HG03280 (cell line): ENCODE results near the gene WFIKKN2.

Experiments used
- ATAC-seq: cut with Tn5 transposase; IDR thresholded peaks from one replicate; pipeline ENCODE4 v1.9.1; 2021; ENCODE audit warnings: mild to moderate bottlenecking, moderate library complexity; ENCODE audit not compliant: unreplicated experiment

The WFIKKN2 gene

DNA sequence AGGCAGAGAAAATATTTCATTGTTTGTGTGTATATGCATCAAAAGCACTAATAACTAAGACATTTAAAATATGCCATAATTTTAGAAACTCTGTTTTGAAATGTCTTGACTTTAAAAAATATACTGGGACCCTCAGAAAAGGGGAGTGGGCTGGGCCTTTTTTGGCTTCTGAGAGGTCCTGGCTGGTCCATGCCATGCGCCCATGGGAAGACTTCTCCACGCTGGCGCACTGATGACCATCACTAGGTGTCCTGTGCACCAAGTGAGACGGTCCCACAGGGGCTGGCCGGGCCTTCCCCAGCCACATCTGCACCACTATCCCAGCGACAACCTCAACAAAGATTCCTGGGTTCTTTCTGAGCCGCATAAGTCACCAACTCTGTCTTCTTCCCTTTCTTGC, 27.0 kb upstream of the WFIKKN2 start:
- ATAC-seq, result no peak

DNA sequence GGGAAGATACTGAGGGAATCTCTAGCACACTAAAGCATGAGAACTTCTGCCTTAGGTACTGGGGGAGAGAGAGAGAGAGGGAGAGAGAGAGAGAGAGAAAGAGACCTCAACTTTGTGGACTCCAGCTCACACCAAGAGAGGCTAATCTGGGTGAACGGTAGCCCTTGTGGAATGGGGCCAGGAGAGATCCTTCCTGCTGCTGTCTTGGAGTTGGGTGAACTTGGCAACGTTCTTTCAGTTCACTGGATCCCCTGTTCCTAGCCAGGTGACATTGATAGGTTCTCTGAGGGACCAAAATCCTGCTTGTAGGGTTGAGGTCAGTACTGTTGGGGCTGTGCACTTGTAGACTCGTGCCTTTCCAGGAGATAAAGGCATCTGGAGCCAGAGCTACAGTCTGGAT, 26.5 kb upstream of the WFIKKN2 start:
- ATAC-seq, result no peak

DNA sequence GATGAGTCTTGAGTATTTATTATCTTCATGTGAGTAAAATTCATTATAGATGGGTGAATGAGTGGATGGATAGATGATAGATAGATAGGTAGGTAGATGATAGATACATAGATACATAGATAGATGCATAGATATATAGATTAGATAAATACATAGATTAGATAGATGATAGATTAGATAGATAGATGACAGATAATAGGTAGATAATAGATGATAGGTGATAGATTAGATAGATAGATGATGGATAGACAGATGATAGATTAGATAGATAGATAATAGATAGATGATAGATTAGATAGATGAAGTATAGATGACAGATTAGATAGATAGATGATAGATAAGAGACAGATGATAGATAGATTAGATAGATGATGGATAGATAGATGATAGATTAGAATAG, 21.8 kb upstream of the WFIKKN2 start:
- no peak for ATAC-seq

DNA sequence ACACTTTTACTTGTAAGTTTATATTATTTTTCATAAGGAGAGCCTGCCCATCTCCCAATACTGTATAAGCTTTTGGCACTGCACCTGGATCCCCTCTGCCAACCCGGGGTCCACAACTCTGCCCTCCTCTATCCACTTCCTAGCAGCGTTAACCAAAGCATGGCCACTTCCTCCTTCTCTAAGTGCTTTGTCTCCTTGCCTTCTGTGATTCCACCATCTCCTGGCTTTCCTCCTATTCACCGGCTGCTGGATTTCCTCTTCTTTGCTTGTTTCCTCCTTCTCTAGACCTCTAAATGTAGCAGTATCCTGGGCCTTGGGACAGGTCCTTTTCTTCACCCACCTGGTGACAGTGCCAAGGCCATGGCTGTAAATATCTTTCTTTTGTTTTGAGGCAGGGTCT, 20.0 kb upstream of the WFIKKN2 start:
- ATAC-seq, result no peak

DNA sequence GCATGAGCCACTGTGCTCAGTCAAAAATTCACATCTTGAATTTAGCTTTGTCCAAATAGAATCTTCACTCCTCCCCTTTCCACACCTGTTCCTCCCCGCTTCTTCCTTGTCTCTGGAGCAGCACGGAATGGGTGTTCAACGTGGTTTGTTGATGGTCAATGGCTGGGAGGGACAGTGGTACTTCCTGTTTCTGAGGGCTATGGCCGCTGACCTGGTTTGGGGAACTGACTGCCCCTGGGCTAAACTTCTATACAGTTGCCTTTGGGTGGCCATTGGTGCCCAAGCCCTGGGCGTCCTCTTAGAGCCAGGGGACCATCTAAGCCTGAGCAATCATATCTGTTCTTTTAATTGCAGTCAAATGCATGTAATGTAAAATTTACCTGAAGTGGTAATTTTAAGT, 19.1 kb upstream of the WFIKKN2 start:
- no peak for ATAC-seq

DNA sequence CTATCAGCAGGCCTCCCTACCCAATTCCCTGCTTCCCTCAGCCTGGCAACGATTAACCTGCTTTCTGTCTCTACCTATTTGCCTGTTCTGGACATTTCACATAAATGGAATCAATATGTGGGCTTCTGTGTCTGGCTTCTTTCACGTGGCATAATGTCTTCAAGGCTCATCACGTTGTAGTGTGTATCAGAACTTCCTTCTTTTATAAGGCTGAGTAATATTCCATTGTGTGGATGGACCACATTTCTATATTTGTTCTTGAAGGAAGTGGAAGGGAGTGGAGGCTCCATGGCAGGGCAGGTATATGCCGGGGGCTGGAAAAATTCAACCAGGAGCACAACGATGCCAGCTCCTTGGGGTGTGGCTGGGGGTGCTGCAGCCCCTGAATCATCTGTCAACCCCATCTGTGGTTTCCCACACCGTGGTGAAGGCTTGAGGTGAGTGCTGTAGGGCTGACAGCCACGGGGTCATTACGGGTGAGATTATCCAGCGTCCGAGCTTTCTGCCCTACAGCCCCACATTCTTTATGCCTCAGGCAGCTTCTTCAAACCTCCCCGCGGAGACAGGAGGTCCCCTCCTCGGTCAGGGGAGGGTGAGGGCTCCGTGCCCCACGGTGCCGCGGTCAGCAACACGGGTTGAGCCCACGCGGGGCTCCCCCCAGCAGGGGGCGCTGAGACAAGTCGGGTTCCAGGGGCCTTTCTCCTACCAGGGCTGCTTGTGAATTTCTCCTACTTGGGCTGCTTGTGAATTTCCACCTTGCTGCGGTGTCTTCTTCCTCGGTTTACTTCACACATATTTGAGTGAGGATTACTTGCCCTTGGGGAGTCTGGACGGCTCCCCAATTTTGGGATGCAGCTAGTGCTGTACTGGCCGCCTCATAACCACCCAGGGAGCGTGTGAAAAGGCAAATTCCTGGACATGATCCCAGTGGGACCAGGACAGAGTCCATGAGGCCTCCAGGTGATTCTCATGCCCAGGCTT, 18.3 kb upstream of the WFIKKN2 start:
- ATAC-seq, result no peak

DNA sequence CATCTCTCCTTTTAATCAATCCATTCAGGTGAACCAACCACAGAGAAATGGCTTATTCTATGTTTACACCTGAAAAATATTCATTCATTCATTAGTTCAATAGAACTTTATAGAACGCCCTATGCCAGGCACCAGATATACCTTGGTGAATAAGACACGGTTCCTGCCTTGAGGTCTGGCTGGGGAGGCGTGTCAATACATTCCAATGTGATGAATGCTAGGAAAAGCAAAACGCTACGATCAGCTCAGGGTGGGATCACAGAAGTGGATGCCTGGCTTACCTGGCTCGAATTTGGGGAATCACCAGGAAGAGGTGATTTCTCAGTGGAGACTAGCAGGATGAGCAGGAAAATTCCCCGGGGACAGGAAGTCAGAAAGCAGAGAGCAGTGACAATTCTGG, 17.5 kb upstream of the WFIKKN2 start:
- ATAC-seq, result no peak

DNA sequence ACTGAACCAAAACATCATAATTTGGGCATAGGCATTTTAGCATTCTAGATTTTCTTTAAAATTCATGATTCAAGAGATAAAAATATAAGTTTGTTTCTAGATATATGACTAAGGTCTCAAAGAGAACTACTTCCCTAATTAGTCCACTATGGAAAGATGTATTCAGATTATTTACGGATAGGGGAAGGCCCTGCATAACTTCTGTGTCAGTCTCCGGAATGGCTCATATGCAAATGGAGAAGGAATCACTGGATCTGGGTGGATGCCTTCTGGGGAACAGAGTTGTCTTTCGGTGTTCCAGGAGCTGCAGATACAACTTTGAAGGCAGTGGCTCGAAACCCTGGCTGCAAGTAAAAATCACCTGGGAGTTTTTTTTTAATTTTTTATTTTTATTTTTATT, 17.1 kb upstream of the WFIKKN2 start:
- no peak for ATAC-seq

DNA sequence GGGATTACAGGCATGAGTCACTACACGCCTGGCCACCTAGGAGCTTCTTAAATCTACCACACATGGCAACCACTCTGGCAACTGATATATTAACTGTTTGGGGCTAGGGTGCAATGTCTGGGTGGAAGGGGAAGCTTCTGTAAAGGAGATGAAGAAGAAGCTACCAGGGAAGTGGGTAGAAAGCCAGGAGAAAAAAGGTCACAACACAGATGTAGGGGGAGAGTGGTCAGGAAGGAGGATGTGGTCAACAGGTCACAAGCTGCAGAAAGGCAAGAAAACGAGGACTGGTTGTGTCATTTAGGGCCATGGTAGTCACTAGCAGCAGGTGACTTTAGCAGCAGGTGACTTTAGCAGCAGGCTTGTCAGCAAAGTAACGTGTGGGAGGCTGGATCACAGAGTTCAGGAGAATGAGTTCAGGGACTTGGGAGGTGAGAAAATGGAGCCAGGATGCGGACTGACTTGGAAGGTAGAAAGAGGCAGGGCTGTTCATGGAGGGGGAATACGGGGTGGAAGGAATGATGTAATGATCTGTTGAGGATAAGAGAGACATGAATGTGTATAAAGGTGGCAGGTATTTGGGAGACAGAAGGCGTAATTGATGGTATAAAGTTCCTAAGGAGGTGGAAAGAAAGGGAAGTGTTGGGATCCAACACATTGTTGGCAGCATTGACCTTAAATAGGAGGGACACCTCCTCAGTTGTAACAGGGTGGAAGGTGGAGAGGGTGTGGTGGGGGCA, 16.3 kb upstream of the WFIKKN2 start:
- ATAC-seq, result no peak

DNA sequence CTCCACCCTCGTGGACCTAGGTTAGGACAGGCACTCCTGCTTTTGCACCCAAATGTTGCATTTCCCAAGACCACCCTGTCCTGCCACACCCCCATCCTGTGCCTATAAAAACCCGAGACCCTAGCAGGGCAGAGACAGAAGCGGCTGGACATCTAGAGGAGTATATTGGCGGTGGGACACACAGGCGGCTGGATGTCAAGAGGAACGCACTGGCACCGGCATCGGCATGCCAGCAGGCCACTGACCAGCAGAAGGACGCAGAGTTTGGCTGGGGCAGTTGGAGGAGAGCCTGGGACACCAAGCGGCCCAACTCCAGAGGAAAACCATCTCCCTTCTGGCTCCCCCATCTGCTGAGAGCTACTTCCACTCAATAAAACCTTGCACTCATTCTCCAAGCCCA, 14.7 kb upstream of the WFIKKN2 start:
- no peak for ATAC-seq

DNA sequence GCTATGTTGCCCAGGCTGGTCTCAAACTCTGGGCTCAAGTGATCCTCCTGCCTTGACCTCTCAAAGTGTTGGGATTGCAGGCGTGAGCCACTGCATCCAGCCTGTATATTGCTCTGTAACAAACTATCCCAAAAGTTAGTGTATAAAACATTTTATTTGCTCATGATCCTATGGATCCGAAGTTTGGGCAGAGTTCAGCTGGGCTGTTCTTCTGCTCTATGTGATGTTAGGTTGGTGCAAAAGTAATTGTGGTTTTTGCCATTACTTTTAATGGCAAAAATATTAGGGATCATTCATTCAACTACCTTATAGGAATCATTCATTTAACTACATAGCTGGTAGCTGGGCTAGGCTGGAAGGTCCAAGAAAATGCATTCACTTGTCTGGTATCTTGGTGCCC, 12.8 kb upstream of the WFIKKN2 start:
- no peak for ATAC-seq

DNA sequence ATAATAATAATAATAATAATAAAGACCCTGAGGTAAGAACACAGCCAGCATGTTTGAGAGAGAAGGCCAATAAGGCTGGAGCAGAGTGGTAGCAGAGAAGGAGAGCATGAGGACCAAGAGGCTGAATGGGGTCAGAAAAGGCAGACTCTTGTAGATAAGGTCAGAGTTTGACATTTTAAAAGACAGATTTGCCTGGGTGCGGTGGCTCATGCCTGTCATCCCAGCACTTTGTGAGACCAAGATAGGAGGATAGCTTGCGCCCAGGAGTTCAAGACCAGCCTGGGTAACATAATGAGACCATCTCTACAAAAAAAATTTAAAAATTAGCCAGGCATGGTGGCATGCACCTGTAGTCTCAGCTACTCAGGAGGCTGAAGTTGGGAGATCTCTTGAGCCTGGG, 11.0 kb upstream of the WFIKKN2 start:
- ATAC-seq, result no peak

DNA sequence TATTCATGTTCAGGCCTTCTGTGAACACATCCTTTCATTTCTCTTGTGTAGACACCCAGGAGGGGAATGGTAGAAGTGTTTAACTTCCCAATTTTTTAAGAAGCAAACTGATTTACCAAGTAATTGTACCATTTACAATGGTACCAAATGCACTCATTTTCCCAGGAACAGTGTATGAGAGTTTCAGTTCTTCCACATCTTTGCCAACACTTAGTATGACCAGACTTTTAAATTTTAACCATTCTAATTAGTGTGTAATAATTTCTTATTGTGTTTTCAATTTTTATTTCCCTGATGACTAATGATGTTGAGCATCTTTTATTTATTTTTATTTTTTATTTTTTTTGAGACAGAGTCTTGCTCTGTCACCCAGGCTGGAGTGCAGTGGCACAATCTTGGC, 10.2 kb upstream of the WFIKKN2 start:
- no peak for ATAC-seq

DNA sequence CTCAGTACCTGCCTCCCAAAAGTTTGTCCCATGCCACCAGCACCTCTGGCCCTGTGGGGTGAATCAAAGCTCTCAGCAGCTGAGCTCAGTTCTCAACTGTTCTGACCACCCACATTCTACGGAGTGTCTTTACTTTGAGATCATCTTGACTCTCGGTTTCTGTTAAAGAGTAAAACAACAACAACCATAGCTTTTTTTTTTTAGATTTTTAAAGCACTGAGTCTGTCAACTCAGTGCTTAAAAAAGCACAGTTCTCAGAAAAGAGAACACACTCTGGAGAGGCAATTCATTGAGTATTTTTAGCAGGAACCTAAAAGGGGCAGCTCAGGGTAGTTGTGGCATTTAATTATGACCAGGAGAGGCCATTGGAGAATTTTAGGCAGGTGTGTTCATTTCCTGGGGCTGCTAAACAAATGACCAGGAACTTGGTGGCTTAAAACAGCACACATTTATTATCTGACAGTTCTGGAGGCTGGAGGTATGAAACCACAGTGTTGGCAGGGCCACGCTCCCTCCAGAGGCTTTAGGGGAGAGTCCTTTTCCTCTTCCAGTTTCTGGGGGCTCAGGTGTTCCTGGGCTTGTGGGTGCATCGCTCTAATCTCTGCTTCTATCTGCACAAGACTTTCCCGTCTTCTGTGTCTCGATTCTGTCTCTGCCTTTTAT, 6.7 kb upstream of the WFIKKN2 start:
- peak; percentile 78 for ATAC-seq

DNA sequence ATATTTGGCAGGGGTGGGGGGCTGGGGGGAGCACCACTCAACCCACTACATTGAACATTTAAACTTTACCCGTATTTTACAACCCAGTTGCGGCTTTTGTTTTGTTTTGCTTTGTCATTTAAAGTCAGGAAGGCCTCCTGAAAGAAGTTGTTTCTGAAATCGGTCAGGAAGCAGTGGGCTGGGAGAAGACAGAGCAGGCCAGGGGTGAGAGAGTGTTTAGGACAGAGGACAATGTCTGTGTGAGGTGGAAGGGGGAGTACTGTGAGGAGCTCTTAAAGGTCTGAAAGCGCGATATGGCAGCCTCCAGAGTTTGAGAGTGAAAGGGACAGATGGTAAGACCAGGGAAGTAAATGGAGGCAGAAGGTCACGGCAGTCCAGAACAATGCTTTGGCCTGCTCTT, 6.1 kb upstream of the WFIKKN2 start:
- no peak for ATAC-seq

DNA sequence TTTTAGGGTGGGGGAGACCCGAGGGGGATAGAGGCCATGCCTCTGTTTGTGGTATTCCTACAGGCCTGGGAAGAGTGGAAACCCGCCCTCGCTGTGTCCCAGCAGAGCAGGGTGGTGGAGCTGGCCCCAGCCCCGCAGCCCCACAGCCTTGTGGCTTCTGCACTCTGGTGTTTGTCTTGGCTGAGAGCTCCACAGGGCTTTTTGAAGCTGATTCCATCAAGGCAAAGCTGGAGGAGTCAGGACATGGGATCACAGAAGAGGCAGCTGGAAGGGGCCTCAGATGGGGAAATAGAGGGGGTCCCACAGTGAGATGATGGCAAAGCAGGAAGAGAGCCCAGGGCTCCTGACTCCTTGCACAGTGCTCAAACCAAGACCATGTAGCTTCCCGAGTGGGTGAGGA, 5.0 kb upstream of the WFIKKN2 start:
- no peak for ATAC-seq

DNA sequence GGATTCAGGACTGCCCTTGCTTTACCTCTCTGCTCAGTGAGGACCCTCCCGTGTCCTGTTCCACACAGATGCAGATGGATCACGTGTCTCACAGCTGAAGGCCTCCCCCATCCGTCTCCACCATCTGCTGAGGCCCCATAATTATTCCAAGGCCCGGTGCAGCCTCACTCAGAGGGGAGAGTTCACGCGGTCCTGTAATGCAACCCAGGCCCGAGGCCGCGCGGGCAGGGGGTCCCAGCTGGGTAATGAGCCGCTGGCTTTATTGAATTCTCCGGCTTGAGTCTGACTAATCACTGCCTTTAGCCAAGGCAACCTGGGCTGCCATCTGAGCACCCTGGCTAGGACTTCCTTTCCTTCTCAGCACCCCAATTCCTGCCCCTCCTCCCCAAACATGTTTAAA, 4.4 kb upstream of the WFIKKN2 start:
- ATAC-seq, result no peak

DNA sequence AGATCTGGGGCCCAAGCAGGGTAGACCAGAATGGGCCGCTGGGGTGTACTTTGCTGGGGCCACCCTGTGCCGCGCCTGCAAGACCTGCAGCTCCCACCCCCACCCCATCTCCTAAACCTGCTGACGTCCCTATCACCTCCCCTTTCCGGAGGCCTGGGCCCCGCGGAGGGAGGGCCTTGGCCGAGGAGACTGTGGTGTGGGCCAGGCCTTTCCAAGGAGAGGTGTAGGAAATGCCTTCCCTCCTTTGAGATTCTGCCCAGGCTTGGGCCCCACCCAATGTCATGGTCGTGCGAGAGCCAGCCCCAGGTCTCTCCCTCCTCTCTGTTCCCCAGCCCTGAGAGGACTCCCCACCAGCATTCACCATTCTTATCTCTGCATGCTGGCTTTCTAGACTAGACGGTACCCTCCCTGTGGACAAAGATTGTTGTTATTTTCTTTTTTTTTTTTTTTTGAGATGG, 3.9 kb upstream of the WFIKKN2 start:
- no peak for ATAC-seq

DNA sequence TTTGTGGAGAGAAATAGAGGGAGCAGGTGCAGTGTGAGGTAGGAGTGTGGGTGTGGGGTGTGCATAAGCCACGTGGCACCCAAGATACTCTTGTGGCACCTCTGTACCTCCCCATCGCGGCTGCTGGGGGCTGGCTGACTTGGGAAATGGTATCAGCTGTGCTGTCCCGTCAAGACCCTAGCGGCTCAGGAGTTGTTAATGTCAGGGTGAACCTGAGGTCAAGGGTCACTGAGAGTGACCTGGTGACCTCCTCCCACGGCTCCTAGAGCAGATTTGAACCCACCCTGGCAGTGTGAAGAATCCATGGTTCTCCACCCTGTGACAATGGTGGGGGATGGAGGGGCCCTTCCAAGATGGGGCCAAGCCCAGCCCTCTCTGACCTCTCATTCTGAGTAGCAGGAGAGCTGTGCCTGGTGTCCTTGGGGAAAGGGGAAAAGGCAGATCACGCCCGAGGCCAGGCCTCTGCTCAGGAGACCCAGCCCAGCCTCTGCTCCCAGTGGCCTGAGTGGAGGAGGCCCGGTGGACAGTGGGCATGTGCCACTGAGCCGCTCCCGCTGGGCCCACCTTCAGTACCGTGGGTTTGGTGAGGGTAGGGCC, 3.0 kb upstream of the WFIKKN2 start:
- no peak for ATAC-seq

DNA sequence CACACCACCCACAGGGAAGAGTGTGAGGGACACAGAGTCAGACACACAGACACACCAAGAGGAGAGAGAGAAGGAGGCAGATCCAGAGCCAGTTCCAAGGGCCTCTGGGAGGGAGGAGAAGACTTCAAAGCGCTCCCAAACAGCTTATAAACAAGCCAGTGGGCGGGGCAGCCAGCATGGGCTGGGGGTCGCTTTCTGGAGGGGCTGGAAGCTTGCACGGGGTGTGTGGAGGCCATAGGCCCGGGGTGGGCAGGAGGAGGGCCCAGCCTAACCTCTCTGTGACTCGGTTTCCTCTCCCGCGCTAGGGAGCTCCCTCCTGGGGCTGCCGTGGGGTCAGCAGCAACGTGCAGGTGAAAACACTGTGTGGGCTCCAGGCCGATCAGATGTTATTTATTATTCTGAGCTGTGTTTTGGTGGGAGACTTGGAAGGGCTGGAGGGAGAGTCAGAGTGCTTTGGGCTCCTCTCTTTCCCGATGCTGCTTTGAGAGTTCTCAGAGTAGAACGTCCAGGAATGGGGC, 2.5 kb upstream of the WFIKKN2 start:
- no peak for ATAC-seq
